ENCODE data around the gene ZMYND8.
A peak's percentile ranks its signal among the peaks of the same experiment; 100 is the strongest.

Gene ZMYND8

DNA sequence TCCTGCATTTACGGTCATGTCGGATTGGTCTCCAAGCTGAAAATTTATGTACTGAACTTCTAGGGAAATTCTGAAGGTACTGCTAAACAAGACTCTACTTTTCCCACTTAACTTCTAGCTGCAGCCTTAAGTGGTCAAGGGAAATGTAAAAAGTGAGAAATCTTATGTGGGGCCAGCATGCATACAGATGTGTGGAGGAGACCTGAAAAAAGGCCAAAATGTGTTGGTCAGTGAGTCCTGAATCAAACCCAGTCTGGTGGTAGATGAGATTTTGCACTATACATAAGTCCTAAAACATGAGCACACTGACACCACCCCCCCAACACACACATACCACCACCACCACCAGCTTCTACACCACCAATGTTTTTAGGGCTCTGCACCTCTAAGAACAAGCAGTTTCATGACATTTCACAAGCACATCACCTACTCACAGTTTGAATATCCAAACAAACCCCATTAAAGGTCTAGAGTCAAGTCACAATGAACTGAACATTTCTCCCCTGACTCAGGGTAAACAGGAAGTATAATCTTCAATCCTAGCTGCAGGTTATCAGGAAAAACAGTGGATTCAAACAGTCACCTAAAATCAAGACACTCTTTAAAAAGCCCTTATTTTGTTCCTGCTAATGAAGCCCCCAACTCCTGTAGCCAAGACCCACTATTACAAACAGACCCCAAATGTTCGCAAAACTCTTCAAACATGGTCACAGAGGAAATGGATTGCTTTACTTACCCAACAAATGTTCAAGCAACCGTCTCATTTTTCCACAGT is 1.6 kb downstream of the ZMYND8 start:
- FAIRE-seq = no peak
- no peak for DNase-seq (ENCODE audit: insufficient read length, low spot score)

DNA sequence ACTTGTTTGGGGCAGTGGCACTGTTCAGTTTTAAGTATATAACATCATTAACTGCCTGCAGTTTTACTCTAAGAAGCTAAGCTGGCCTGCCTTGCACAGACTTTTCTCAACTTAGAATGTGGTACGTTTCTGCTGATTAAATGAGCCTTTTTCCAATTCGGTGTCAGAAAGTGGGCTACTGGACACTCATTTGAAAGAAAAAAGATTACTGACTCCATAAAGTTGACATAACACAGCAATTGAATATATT is 2.1 kb downstream of the ZMYND8 start:
- no peak for FAIRE-seq
- DNase-seq (ENCODE audit: insufficient read length, low spot score) = no peak

DNA sequence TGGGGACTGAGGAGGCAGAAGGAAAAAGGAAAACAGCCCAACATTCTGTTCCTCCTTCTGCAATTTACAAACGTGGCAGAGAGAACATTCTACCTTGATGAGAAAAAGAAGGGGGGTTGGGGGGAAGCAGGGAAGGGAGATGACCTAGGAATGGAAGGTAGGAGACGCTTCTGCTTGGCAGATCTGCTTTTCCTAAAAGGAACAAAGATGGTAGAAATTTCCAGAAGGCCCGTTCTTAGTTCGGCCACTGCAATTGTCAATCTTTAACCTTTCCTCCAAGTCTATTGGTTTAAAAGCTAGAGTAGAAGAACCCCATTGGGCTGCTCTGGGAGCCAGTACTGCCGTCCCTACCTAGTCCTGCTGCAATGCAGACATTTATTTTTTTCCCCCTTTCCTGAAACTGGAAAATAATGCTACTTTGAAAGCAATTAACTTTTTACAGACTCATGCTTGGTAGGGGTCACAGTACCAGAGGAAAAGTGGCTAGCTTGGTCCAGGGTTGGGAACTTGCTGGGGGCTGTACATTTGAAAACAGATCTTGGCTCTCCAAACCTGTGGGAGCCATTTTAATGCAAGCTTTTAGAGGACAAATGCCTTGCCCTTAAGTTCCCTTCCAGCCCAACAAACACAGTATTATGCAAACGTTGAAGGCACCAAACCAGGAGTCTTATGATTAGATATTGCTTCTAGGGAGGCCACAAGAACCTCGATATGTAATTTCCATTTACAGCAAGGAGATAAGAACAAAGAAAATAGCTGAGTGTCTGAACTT is 2.6 kb downstream of the ZMYND8 start:
- FAIRE-seq = peak; percentile 18

DNA sequence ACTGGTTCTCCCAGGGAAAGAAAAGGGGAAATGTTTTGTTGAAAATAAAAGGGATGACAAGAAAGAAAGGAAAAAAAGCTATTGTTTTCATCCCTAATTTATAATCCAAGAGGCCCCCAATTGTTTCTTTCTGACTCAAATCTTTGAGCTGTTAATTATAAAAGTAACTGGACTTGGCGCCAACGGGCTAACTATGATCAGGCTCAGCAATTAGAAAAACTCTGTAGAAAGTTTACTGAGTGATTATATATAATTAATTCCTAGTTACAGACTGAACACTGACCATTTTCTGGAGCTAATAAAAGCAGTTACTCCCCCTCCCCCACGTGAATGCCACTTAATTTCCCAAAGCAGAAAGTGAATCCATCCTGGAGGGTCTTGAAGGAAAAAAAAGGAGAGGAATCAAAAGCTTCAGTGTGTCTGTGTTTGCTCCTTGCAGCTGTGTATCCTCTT is 3.2 kb downstream of the ZMYND8 start:
- no peak for DNase-seq (ENCODE audit: insufficient read length, low spot score)
- FAIRE-seq = no peak

More for the DNA sequence above, 2.6 kb downstream of the ZMYND8 start:
- no peak for DNase-seq (ENCODE audit: insufficient read length, low spot score)

DNA sequence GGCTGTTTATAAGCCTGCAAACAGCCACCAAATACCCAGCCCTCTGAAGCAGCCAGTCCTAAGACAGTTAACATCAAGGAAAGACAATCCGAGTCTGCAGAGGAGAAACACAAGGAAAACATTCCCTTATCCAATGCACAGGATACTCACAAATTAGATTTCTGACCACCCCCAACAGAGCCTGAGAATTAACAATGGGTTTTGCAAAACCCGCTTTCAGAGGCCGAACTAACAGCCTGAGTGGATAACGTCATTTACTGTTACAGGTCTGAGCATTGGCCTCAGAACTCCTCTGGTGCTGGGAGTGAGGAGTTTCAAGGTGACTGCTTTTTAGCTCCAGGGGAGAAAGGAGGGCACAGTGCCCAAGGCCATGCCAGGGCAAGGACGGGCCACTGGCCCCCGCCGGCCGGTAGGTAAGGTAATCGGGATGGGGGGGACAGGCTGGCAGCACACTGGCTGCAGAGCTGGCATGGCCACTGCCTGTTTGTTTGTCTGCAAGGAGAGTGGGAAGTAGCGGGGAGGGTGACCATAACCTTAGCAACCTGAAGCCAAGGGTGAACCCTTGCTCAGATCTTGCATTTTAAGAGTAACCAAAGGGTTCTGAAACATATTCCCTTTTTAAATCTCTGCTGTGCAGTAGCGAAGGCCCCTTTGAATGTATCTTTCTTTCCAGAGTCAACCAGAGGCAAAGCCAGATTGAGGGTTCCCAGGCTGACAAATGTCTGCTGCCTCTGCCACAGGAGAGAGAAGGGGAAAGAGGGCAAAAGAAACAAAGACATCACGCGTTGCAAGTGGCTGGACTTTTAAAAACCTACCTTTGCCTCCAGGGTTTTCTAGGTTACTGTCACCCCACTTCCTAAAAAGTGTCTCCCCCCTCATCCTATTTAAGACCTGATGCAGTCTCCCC is 3.9 kb downstream of the ZMYND8 start:
- peak; percentile 14 for FAIRE-seq
- no peak for DNase-seq (ENCODE audit: insufficient read length, low spot score)

DNA sequence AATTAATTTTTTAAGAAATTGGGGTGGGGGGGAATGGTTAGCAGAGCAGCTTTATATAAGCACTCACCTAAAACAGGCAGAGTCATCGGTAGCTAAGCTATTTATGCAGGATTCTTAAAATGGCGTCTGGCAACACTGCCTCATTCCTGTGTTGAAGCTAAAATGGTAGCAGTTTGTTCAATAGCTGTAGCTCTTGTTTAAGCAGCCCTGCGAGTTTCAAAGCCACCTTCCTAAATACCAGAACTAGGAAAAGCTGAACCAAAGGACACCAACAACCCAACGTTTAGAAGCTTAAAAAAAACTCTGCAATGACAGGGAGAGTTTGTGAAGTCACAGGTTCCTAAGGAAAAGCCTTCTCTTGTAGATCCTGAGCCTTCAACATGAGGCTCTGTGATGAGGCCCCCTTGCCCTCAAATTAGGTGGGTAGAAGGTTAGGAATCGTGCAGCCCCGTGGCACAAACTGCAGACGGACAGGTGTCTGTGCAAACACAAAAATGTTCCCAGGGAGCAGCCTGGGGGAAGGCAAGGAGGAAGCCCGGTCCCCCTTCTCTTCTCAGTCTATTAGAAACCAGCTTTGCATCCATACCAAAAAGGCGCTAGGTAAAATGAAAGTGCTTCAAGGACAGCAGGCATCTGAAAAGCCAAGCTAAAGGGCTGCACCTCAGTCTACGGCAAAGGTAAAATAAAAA is 4.7 kb downstream of the ZMYND8 start:
- FAIRE-seq = peak; percentile 55
- no peak for DNase-seq (ENCODE audit: insufficient read length, low spot score)

DNA sequence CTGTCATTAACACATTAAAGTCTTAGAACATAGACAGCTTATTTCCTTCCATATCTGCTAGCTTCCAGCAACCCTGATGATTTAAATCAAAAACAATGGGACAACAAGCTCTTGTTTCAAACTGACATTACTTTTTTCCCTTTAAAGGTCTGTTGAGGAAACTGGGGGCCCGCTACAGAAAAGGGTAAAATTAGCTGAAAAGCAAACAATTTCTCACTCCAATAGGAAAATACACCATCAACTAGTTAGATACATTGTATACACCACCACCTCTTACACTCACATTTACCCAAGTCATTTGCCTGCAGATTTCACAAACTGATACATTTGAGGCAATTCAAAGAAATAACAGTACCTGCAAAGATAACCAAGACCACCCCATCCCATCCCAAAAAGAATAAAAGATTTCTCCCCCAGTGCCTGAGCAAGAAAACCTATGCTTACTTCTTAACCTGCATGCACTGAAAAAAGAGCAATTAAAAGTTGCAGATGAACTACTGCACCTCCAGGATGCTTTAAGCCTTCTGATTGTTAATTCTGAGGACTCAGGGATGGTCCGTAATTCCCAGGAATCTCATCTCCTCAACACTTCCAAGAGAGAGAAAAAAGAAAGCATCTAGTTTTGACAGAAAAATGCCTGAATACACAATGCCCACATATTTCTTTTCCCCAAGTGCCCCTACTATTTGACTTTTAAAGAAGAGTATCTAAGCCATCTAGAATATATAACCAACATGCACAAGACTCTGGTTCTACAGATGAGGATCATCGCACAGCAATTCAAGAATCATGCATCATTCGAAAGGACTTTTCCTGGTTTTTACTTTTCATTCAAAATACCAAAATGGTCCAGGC is 5.6 kb downstream of the ZMYND8 start:
- DNase-seq (ENCODE audit: insufficient read length, low spot score) (no peak), FAIRE-seq (no peak)

DNA sequence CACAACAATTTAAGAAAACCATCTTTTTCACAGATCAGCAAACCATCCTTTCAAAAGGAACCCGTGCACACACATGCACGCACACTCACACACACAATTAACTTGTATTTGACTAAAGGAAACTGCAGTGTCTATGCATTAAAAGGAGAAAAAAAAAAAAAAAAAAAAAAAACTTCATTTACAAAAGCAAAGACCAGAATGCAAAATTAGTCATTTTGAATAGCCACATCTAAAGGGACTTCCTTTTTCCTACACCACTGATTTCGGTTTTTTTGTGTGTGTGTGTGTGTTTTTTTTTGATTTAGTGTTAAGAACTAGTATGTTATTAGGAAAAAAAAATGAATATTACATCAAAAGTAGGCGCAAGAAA is 6.3 kb downstream of the ZMYND8 start:
- peak; percentile 89 for FAIRE-seq
- no peak for DNase-seq (ENCODE audit: insufficient read length, low spot score)

DNA sequence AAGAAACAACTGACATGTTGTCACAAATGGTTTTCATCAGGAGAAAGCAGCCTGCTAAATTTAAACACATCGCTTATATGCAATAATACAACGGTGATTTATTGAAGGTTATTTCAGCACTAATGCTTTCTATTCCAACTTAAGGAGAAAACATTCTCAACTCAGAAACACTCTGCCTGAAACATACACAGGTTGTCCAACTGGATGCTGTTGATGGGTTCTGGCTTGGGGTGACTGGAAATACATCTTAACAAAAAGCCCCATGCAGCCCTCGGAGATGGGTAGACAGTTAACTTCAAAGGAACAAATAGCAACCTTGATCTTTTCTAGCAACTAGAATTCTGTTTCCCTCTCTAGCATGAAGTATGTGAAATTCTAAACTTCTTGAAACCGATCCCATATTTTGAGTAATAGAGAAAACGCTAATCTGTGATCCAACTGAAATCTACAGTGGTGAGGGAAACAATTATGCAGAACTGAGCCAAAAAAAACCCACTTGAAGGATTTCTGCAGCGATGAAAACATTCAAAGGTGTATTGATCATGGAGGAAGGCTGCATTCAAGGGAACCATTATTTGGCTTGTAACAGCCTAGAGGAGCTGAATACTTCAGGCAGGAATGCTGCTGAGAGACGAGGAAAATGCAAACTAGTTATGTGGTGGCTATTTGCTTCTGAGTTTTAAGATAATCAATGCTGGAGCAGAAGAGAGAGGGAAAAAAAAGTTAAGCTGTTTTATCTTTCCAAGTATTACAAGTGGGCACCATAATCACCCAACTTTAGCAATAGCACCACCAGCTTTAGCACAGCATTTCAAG is 6.9 kb downstream of the ZMYND8 start:
- FAIRE-seq = peak; percentile 45
- no peak for DNase-seq (ENCODE audit: insufficient read length, low spot score)

DNA sequence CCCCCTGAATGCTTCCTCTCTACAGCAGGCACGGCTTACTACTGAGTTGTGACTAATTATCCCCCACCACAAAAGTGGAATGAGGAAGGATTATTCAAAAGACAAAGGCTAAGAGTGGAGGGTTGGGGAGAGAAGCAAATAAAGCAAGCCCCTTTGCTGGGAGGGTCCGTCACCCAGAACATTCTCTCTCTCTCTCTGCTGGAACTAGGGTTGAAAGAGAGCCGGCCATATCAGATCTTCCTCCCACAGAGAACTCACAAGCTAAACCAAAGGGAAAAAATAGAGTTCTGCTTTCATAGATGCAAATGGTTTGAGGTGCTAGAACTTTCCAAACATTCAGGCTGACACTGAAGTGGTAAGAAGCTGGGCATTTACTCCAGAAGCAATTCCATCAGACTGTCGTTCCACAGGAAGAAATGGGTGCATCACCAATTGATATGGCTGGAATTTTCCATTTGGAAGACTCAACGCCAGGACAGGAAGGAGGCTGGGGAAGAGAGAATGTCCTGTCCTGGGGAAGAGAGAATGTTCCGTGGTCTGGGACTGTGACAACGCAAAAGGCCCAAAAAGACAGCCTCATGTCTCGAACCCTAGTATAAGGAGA is 7.9 kb downstream of the ZMYND8 start:
- FAIRE-seq (peak; percentile 55), DNase-seq (ENCODE audit: insufficient read length, low spot score) (no peak)

DNA sequence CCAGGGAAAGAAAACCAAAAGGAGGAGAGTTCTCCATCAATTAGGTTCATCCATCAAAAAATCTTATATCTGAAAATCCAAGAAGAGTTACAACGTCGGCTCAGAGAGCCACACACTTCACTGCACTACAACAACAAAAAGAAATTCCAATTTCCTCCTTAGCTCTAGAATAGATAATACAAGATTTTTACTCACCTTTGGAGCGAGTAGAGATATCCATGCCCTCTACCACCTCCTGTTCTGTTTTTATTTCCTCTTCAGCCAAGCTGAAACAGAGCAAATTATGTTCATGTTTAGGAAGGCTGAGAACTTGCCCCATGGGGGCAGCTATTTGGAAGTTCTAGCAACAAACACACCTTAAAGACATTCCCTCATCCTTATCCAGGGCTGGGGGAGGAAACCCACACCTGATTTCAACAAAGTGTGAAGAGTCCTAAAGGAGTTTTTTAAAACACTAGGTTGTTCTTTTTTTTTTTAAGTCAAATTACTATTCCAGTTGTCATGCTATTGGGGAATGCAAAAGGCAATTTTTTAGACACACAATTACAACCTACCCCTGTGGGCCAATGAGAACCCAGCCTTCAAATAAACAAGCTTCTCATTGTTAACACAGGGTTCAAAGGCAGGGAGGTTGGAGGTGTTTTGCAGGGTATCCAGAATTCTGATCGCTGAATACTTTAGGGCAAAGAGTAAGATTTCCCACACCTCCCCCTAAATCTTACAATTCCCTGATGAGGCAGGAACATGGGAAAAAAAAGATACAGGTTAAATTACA is 8.7 kb downstream of the ZMYND8 start:
- no peak for DNase-seq (ENCODE audit: insufficient read length, low spot score)
- FAIRE-seq = no peak

DNA sequence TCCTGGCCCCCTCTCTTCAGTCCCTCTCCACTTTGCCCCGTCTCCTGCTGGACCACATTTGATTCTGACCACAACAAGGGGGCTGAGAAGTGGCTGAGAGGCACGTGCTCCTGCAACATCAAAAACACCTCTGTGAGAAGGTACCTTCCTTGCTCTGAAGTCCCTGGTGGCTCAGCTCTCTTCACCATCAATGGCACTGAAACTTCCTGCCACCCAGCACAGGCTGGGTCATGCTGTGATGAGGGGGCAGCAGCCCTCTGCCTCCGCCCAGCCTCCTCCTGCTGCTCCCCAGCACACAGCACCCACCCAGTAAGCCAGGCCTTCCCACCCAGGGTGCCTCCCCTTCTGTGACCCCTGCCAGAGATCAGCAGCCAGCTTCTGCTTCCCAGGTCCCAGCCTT is 10.3 kb downstream of the ZMYND8 start:
- DNase-seq (ENCODE audit: insufficient read length, low spot score) = no peak
- FAIRE-seq = no peak

DNA sequence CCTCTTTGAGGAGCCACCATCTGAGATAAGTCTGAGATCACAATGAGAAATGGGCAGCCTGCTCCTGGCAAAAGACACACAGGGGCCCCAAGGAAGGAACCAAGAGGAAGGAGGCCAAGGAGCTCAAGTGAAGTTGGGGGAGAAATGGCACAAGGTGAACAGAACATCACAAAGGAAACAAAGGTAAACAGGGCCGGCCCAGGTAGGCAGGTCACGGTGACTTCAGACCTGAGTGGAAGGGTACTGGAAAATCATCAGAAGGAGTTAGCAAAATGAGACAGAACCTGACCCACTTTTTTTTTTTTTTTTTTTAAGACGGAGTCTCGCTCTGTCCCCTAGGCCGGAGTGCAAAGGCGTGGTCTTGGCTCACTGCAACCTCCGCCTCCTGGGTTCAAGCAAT is 11.3 kb downstream of the ZMYND8 start:
- DNase-seq (ENCODE audit: insufficient read length, low spot score) (no peak), FAIRE-seq (no peak)

DNA sequence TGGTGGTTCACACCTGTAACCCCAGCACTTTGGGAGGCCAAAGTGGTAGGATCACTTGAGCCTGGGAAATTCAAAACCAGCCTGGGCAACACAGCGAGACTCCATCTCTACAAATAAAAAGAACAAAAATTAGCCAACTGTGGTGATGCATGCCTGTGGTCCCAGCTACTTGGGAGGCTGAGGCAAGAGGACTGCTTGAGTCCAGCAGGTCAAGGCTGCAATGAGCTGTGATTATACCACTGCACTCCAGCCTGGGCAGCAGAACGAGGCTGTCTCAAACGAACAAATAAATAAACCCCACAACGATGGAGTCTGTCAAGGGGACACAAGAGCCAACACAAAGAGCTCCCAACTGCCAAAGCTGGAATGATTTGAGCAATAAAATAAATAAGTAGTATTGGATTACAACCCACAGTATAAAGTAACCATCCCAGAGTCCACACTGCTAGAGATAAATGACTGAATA is 13.5 kb downstream of the ZMYND8 start:
- no peak for FAIRE-seq

DNA sequence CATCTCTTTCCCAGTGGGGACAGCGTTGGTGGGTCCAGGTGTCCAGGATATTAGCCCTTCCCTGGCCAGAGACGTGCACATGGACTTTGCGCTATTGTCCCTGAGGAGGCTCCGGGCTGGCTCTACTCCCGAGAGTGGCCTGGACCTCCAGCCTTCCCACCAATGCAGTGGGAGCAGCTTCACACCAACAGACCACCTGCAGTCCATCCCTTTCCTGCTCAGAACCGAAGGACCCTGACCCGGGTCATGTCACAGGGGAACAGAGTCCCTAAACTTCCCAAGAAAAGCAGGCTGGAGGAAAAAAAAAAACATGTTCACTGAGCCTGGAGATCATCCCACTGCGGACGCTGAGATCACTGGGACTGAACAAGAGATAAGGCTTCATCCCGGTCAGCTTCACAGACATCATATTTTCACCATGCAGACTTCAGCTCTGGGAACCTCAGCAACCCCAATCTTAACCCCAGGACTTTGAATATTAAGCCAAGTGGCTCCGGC is 18.3 kb downstream of the ZMYND8 start:
- no peak for DNase-seq (ENCODE audit: insufficient read length, low spot score)
- no peak for FAIRE-seq

More for the DNA sequence above, 13.5 kb downstream of the ZMYND8 start:
- DNase-seq (ENCODE audit: insufficient read length, low spot score) = no peak

DNA sequence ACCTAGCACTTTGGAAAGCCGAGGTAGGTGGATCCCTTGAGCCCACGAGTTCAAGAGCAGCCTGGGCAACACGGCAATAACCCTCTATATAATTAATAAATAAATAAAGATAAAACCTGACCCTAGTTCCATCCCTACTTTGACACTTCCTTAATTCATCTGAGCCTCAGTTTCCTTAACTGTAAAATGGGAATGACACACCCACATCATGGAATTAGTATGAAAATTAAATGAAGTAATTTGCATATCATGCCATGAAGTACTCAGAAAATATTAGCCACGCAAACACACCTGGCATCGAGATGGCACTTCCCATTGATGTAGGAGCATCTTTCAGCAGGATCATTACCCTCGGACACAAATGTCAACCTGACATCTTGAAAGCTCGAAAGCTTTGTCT is 19.1 kb downstream of the ZMYND8 start:
- no peak for FAIRE-seq

DNA sequence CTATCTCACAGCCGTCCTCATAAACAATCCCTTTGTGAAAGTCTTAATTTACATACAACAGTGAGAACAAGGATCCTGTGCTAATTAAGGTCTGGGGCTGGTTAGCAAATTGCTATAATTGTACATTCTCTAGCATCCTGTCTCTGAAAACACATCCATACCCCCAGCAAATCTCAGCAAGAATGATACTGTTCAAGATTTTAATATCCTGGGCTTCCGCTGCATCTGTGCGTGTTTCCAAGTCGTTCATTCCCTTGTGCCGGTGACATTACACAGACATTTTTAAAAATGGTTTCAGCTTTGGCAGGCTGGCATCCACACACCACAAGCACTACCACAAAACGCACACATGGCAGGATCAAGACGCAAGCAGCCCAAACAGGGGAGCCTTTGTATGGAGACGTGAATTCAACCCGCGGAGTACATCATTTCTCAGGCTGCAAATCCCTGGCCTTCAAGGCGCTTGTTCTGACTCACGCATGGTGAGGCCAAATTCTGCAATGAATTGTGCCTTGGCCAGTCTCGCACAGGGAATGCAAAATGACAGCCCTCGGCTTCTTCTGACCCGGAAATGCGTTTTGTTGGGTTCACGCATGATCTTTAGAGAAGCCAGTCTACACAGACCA is 20.3 kb downstream of the ZMYND8 start:
- FAIRE-seq = no peak
- DNase-seq (ENCODE audit: insufficient read length, low spot score) = no peak

More for the DNA sequence above, 19.1 kb downstream of the ZMYND8 start:
- DNase-seq (ENCODE audit: insufficient read length, low spot score) = no peak
